Activated B cell treated with CpG ODN at 0.5 μM for 24 hours (primary cell): Measurements from ENCODE around the gene PPP1R7. TPM values are rescaled to one million over a fixed set of nuclear protein-coding genes. Genes with fewer than 3 reads are reported as not detected.

ENCODE experiments used
- ATAC-seq: fragments of 200-7000 bp; cut with Tn5 transposase; one replicate; pipeline ENCODE4 v1.10.0; 2021; ENCODE audit warnings: low read depth, mild to moderate bottlenecking, moderate library complexity
- CTCF ChIA-PET: fragments of 350-600 bp; sonication (Branson Sonifier 250); formaldehyde crosslinking; loops from one replicate; lab custom pipeline; 2021; ENCODE audit warnings: antibody characterized with exemption; lab: Charles Lee
- POLR2A ChIA-PET: fragments of 350-600 bp; sonication (Branson Sonifier 250); formaldehyde crosslinking; loops from one replicate; lab custom pipeline; 2021; ENCODE audit warnings: antibody characterized with exemption; lab: Charles Lee
- DNase-seq: peaks from one replicate; pipeline ENCODE4 v3.0.0; 2022
- H3K27ac Mint-ChIP-seq: one replicate; pipeline ENCODE4 v1.8.0; 2020; ENCODE audit warnings: mixed read lengths
- H3K27me3 Mint-ChIP-seq: one replicate; pipeline ENCODE4 v1.8.0; 2021; ENCODE audit warnings: mixed read lengths
- H3K36me3 Mint-ChIP-seq: one replicate; pipeline ENCODE4 v1.8.0; 2021; ENCODE audit warnings: low read depth, mixed read lengths
- H3K4me1 Mint-ChIP-seq: one replicate; pipeline ENCODE4 v1.8.0; 2021; ENCODE audit warnings: mixed read lengths
- H3K4me3 Mint-ChIP-seq: one replicate; pipeline ENCODE4 v1.8.0; 2020; ENCODE audit warnings: mild to moderate bottlenecking, mixed read lengths
- H3K9me3 Mint-ChIP-seq: one replicate; pipeline ENCODE4 v1.8.0; 2020; ENCODE audit warnings: mixed read lengths
- CTCF ChIP-seq: fragments of 200-600 bp; IDR thresholded peaks from one replicate; pipeline ENCODE4 v1.8.0; 2022; ENCODE audit warnings: antibody characterized with exemption, mild to moderate bottlenecking
- intact Hi-C: fragments of 100-400 bp; cut with micrococcal nuclease; formaldehyde crosslinking; loops from one replicate; pipeline ENCODE4 v1.15.1; 2024
- total RNA-seq: library from RNA; stranded (reverse); gene quantifications from 2 replicates; pipeline ENCODE4 v1.2.3, GENCODE V29; 2022

Gene PPP1R7
- total RNA-seq, 1 donor from 2014 or later = 72.0 TPM

GRCh38 chr2:241177526-241178334 is 27.5 kb downstream of the PPP1R7 start:
- H3K27ac Mint-ChIP-seq = no peak overlapping the region
- H3K4me1 Mint-ChIP-seq = no peaks in the 10 kb centered on the region
- ChIA-PET POLR2A (interaction anchor here (0.6 to 0.7 kb wide), 2 partner anchors 21 to 128 kb away, joined by 3 to 12 read pairs; no protein-coding TSS in a partner anchor), CTCF (no interaction called here)
- H3K4me3 Mint-ChIP-seq = no peak overlapping the region
- no peak for ATAC-seq
- TF ChIP-seq CTCF = no peak
- H3K27me3 Mint-ChIP-seq = no peaks in the 10 kb centered on the region
- intact Hi-C loops = no loop called here
- peaks cover 65% of the 10 kb centered on the region for H3K36me3 Mint-ChIP-seq
- no peak for DNase-seq
- no peaks in the 10 kb centered on the region for H3K9me3 Mint-ChIP-seq

- TF ChIP-seq CTCF = no peak
- Mint-ChIP-seq H3K4me1 (no peaks in the 10 kb centered on the region), H3K4me3 (no peak overlapping the region), H3K27me3 (no peaks in the 10 kb centered on the region), H3K36me3 (peaks cover 65% of the 10 kb centered on the region), H3K27ac (no peak overlapping the region), H3K9me3 (no peaks in the 10 kb centered on the region)
- DNase-seq (no peak), ATAC-seq (no peak)
- POLR2A ChIA-PET = no interaction called here
- CTCF ChIA-PET = no interaction called here
- intact Hi-C loops = no loop called here
Measured at GRCh38 chr2:241178961-241179360, 28.7 kb downstream of the PPP1R7 start.

GRCh38 chr2:241179899-241180298 is 29.6 kb downstream of the PPP1R7 start:
- ChIA-PET POLR2A (no interaction called here), CTCF (no interaction called here)

GRCh38 chr2:241180495-241180894 is 30.2 kb downstream of the PPP1R7 start:
- no peak for DNase-seq
- ChIA-PET CTCF (no interaction called here), POLR2A (no interaction called here)
- Mint-ChIP-seq H3K27me3 (no peaks in the 10 kb centered on the region), H3K4me3 (no peak overlapping the region), H3K36me3 (peaks cover 55% of the 10 kb centered on the region), H3K4me1 (no peaks in the 10 kb centered on the region), H3K9me3 (no peaks in the 10 kb centered on the region), H3K27ac (no peak overlapping the region)
- intact Hi-C loops = no loop called here
- no peak for TF ChIP-seq CTCF
- ATAC-seq = no peak

More at GRCh38 chr2:241179899-241180298, 29.6 kb downstream of the PPP1R7 start:
- Mint-ChIP-seq H3K9me3 (no peaks in the 10 kb centered on the region), H3K4me1 (no peaks in the 10 kb centered on the region), H3K27me3 (no peaks in the 10 kb centered on the region), H3K4me3 (no peak overlapping the region), H3K36me3 (peaks cover 59% of the 10 kb centered on the region), H3K27ac (no peak overlapping the region)
- DNase-seq (no peak), ATAC-seq (no peak)
- intact Hi-C loops = no loop called here
- TF ChIP-seq CTCF = no peak

GRCh38 chr2:241182126-241182525 is 31.9 kb downstream of the PPP1R7 start:
- ChIA-PET CTCF (no interaction called here), POLR2A (no interaction called here)
- Mint-ChIP-seq H3K9me3 (no peaks in the 10 kb centered on the region), H3K36me3 (peaks cover 43% of the 10 kb centered on the region), H3K4me3 (no peak overlapping the region), H3K27me3 (no peaks in the 10 kb centered on the region), H3K27ac (no peak overlapping the region), H3K4me1 (no peaks in the 10 kb centered on the region)
- TF ChIP-seq CTCF = no peak
- intact Hi-C loops = no loop called here
- DNase-seq (no peak), ATAC-seq (no peak)
